BLaER1 treated with 17β-estradiol and CSF1 and Interleukin-3, amounts not matched to agents 10 nM and 100 nM (cell line): ENCODE measurements around the gene WNT7B.

Experiments
- H3K27ac ChIP-seq, 11 experiments: shearing (Covaris generic); formaldehyde crosslinking; 2 replicates each; pipeline ENCODE4 v1.8.1; 2022
- H3K27me3 ChIP-seq, 11 experiments: shearing (Covaris generic); formaldehyde crosslinking; 2 replicates each; pipeline ENCODE4 v1.8.1; 2022
- H3K36me3 ChIP-seq, 11 experiments: shearing (Covaris generic); formaldehyde crosslinking; 2 replicates each; pipeline ENCODE4 v1.8.1; 2022
- H3K4me1 ChIP-seq, 10 experiments: shearing (Covaris generic); formaldehyde crosslinking; 2 replicates each; pipeline ENCODE4 v1.8.1; 2022
- H3K4me2 ChIP-seq, 11 experiments: shearing (Covaris generic); formaldehyde crosslinking; 2 replicates each; pipeline ENCODE4 v1.8.1; 2022
- H3K4me3 ChIP-seq, 10 experiments: shearing (Covaris generic); formaldehyde crosslinking; 2 replicates each; pipeline ENCODE4 v1.8.1; 2022
- H3K9ac ChIP-seq, 11 experiments: shearing (Covaris generic); formaldehyde crosslinking; 2 replicates each; pipeline ENCODE4 v1.8.1; 2022
- H3K9me3 ChIP-seq, 11 experiments: shearing (Covaris generic); formaldehyde crosslinking; replicated peaks in 1 of 11; 2 replicates each; pipeline ENCODE4 v1.8.1; 2022
- H4K20me1 ChIP-seq, 11 experiments: shearing (Covaris generic); formaldehyde crosslinking; 2 replicates each; pipeline ENCODE4 v1.8.1; 2022
- Cebpa-rat ChIP-seq, 11 experiments: shearing (Covaris generic); IDR thresholded peaks; 2 replicates each; pipeline ENCODE4 v1.8.1; 2022

The WNT7B gene

DNA sequence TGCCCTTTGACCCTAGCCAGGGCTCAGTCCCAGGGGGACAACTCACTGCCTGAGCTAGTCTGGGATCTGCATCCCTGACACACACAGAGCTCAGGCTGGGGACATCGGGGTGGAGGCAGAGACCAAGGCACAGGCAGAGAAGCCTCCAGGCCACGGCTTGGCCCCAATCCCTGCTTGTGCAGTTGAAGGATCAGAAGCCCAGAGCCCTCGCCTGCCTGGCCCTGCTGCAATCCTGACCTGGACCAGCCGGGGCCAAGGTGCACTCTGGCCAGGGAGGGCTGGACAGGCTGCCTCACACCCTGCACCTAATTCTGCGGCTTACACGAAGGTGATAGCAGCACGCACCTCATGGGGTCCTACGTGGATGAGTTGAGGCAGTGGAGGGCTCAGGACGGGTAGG, 34.6 kb downstream of the WNT7B start:
- H3K4me2 ChIP-seq: no peak overlapping the region
- no peak overlapping the region for H3K27ac ChIP-seq
- peaks cover 0 to 33% (median 17%) of the 10 kb centered on the region in 11 experiments; a peak in 17 of 22 replicates for H4K20me1 ChIP-seq
- H3K4me1 ChIP-seq: peaks cover 2 to 20% (median 15%) of the 10 kb centered on the region in 10 experiments; a peak in 19 of 20 replicates
- H3K4me3 ChIP-seq: no peak overlapping the region
- peaks cover 0 to 12% (median 4%) of the 10 kb centered on the region in 11 experiments; a peak in 6 of 22 replicates for H3K9me3 ChIP-seq
- H3K36me3 ChIP-seq: no peaks in the 10 kb centered on the region
- no peak for TF ChIP-seq Cebpa-rat (IDR thresholded peaks at IDR 0.05)
- H3K9ac ChIP-seq: no peak overlapping the region
- H3K27me3 ChIP-seq: peaks cover 0 to 17% (median 6%) of the 10 kb centered on the region in 11 experiments; a peak in 12 of 22 replicates

DNA sequence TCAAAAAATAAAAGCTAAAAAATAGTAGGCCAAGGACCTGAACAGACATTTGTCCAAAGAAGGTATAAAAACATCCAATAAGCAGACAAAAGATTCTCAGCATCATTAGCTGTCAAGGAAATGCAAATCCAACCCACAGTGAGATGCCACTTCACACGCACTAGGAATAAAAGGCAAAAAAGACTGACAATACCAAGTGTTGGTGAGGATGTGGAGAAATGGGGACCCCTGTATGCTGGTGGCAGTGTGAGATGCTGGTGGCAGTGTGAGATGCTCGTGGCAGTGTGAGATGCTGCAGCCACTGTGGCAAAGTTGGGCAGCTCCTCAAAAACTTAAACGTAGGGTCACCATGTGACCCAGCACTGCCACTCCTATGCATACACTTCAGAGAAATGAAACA, 38.0 kb downstream of the WNT7B start:
- no peak for TF ChIP-seq Cebpa-rat (IDR thresholded peaks at IDR 0.05)
- H3K9ac ChIP-seq: no peak overlapping the region
- peaks cover 0 to 36% (median 11%) of the 10 kb centered on the region in 11 experiments; a peak in 8 of 22 replicates for H4K20me1 ChIP-seq
- no peak overlapping the region for H3K4me2 ChIP-seq
- peaks cover 7 to 16% (median 13%) of the 10 kb centered on the region in 10 experiments for H3K4me1 ChIP-seq
- peaks cover 0 to 12% (median 4%) of the 10 kb centered on the region in 11 experiments; a peak in 6 of 22 replicates for H3K9me3 ChIP-seq
- no peaks in the 10 kb centered on the region for H3K36me3 ChIP-seq
- no peak overlapping the region for H3K27ac ChIP-seq
- H3K4me3 ChIP-seq: no peak overlapping the region
- peaks cover 0 to 9% (median 6%) of the 10 kb centered on the region in 11 experiments; a peak in 11 of 22 replicates for H3K27me3 ChIP-seq

DNA sequence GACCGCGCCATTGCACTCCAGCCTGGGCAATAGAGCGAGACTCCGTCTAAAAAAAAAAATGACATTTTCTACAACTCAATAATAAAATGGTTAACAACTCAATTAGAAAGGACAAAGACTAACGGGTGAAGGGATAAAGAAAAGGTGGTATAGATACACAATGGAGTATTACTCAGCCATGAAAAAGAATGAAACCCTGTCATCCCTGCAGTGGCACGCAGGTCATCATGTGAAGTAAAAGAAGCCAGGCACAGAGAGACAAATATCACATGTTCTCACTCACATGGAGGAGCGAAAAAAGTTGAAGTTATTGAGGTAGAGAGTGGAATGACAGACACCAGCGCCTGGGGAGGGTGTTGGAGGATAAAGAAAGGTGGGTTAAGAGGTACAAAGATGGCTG, 39.0 kb downstream of the WNT7B start:
- Histone ChIP-seq H3K4me3 (no peak overlapping the region), H3K27me3 (peaks cover 0 to 16% (median 11%) of the 10 kb centered on the region in 11 experiments; a peak in 13 of 22 replicates)
- no peak for TF ChIP-seq Cebpa-rat (IDR thresholded peaks at IDR 0.05)

DNA sequence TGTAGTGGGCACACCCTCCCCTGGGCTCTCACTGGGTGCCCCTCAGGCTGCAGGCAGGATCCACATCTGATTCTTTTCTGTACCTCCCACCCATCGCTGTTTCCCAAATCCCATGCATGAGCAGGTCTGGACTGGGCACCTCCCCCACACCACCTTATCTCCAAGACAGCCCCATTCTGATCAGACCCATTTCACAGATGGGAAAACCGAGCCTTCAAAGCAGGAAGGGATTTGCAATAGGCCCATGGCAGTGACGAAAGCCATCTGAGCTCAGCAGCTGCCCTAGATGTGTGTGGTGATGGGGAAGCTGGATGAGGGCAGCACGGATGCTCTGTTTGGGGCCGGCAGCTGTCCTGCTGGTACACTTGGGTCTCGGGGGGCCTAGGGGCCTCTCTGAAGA, 41.4 kb downstream of the WNT7B start:
- Histone ChIP-seq H3K9ac (no peak overlapping the region), H3K4me2 (peak overlapping the region in 8 of 11 experiments; percentile 29 to 62 (median 58); a peak in 11 of 22 replicates), H3K36me3 (no peaks in the 10 kb centered on the region), H3K4me1 (peaks cover 11 to 46% (median 40%) of the 10 kb centered on the region in 10 experiments), H4K20me1 (peaks cover 0 to 47% (median 10%) of the 10 kb centered on the region in 11 experiments; a peak in 8 of 22 replicates), H3K4me3 (no peak overlapping the region), H3K27me3 (peaks cover 13 to 38% (median 33%) of the 10 kb centered on the region in 11 experiments), H3K9me3 (peaks cover 0 to 12% (median 4%) of the 10 kb centered on the region in 11 experiments; a peak in 6 of 22 replicates), H3K27ac (no peak overlapping the region)
- TF ChIP-seq Cebpa-rat (IDR thresholded peaks at IDR 0.05): no peak

More for the DNA sequence above, 39.0 kb downstream of the WNT7B start:
- H3K27ac ChIP-seq: no peak overlapping the region
- H3K36me3 ChIP-seq: no peaks in the 10 kb centered on the region
- H4K20me1 ChIP-seq: peaks cover 0 to 36% (median 13%) of the 10 kb centered on the region in 11 experiments; a peak in 8 of 22 replicates
- H3K4me1 ChIP-seq: peaks cover 7 to 22% (median 17%) of the 10 kb centered on the region in 10 experiments
- H3K9ac ChIP-seq: no peak overlapping the region
- peaks cover 0 to 12% (median 4%) of the 10 kb centered on the region in 11 experiments; a peak in 6 of 22 replicates for H3K9me3 ChIP-seq
- H3K4me2 ChIP-seq: no peak overlapping the region

DNA sequence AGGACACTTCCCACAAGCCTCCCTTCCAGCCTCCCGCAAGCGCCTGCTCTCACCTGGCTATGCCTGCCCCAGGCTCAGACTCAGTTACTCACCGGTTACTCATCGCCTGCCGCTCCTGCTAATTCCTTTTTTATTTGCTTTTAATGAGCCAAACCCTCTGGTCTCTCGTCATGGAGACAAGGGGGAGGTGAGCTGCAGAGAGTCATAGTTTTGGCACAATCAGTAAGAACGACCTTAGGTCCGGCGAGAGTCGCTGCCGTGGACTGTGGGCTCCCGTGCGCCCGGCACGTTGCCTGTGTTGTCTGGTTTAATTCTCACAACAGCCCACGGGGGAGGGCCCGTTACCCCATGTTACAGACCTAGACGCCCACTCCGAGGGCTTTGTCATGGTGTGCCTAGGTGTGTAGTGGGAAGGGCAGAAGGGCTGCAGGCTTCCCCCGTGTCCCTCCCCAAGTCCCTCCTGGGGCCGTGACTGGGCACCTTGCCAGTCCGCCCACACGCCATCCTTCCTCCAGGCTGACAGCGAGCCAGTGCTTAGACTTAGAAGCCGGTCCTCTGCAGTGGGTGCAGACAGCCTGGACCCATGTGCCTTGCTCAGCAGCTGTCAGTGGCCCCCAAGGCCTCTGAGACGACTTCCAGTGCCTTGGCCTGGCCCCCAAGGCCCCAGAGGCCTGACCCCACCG, 42.2 kb downstream of the WNT7B start:
- H3K4me1 ChIP-seq: peaks cover 11 to 52% (median 46%) of the 10 kb centered on the region in 10 experiments
- peak overlapping the region; percentile 4 to 62 (median 53); a peak in 21 of 22 replicates for H3K4me2 ChIP-seq

DNA sequence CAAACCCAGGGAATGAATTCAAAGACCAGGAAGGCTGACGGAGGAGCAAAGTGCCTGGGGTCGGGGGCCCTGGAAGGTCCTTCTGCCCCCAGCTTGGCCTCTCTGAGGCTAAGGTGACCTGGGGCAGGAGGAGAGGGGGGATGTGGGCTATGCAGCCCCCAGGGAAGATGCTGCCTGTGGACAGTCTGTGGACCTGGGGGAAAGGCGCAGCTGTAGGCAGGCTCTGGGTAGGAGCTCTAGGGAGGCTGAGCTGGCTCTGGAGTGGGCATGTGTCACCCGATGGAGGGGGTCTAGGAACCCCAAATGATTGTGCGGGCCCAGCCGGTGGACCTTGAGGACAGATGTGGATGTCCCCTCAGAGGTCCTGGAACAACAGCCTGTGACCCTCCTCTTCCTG, 42.8 kb downstream of the WNT7B start:
- Histone ChIP-seq H4K20me1 (peaks cover 0 to 47% (median 10%) of the 10 kb centered on the region in 11 experiments; a peak in 8 of 22 replicates), H3K9ac (no peak overlapping the region), H3K4me2 (peak overlapping the region in 6 of 11 experiments; percentile 29 to 62 (median 46); a peak in 6 of 22 replicates), H3K36me3 (no peaks in the 10 kb centered on the region), H3K27me3 (peaks cover 13 to 44% (median 40%) of the 10 kb centered on the region in 11 experiments), H3K27ac (no peak overlapping the region), H3K4me3 (no peak overlapping the region), H3K9me3 (peaks cover 0 to 11% (median 4%) of the 10 kb centered on the region in 11 experiments; a peak in 6 of 22 replicates), H3K4me1 (peaks cover 11 to 52% (median 46%) of the 10 kb centered on the region in 10 experiments)
- no peak for TF ChIP-seq Cebpa-rat (IDR thresholded peaks at IDR 0.05)

More for the DNA sequence above, 42.2 kb downstream of the WNT7B start:
- H4K20me1 ChIP-seq: peaks cover 0 to 47% (median 10%) of the 10 kb centered on the region in 11 experiments; a peak in 8 of 22 replicates
- peaks cover 13 to 44% (median 40%) of the 10 kb centered on the region in 11 experiments for H3K27me3 ChIP-seq
- H3K4me3 ChIP-seq: no peak overlapping the region
- H3K9ac ChIP-seq: no peak overlapping the region
- peaks cover 0 to 12% (median 4%) of the 10 kb centered on the region in 11 experiments; a peak in 6 of 22 replicates for H3K9me3 ChIP-seq
- TF ChIP-seq Cebpa-rat (IDR thresholded peaks at IDR 0.05): no peak
- no peaks in the 10 kb centered on the region for H3K36me3 ChIP-seq
- H3K27ac ChIP-seq: no peak overlapping the region

DNA sequence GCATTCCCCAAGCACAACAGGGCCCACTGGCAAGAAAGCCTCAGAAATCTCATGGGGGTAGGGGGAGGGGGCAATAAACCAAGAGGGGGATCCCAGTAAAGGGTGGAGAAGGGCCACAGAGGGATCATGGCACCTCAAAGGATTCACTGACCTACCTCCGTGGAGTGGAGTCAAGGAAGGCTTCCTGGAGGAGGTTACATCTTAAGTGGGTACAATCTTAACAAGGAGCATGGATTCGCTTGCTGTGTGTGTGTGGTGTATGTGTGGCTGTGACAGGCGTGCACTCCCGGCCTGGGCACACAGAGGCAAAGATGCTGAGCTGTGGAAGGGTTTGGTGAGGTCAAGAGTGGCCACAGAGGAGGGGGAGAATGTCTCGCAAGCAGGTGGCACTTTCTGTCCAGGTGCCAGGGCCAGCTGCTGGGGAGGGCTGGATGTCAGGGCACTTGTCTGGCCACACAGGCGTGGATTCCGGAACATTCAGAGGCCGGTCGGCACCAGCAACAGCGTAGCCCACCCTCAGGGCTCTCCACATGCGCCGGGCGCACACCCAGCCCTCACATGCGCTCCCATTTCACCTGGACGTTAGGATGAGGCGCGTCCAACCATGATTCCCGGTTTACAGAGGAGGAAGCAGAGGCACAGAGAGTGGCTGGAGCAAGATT, 43.3 kb downstream of the WNT7B start:
- Histone ChIP-seq H3K4me2 (peak overlapping the region in 9 of 11 experiments; percentile 32 to 63 (median 45); a peak in 10 of 22 replicates), H3K27ac (no peak overlapping the region), H3K4me3 (no peak overlapping the region), H3K9ac (no peak overlapping the region), H3K9me3 (peaks cover 0 to 6% (median 0%) of the 10 kb centered on the region in 11 experiments; a peak in 2 of 22 replicates), H3K4me1 (peaks cover 11 to 52% (median 46%) of the 10 kb centered on the region in 10 experiments), H3K27me3 (peaks cover 13 to 44% (median 40%) of the 10 kb centered on the region in 11 experiments), H3K36me3 (no peaks in the 10 kb centered on the region), H4K20me1 (peaks cover 0 to 49% (median 10%) of the 10 kb centered on the region in 11 experiments; a peak in 8 of 22 replicates)
- no peak for TF ChIP-seq Cebpa-rat (IDR thresholded peaks at IDR 0.05)

DNA sequence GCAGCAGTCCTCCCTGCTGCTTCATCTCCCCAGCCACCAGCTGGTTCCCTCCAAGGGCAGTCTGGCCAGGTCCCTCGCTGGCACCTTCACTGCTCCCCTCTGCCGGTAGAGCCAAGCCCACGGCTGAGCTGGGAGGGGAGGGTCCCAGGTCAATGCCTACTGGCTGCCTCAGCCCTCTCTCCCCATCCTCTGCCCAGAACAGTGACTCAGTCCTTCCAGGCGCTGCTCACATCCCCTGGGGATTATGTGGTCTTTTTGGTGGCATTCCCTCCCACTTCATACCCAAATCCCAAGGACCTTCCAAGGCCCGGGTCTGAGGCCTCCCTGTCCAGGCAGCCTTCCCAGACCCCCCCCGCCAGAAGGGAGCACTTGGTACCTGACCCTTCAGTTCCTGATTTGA, 44.9 kb downstream of the WNT7B start:
- H3K9me3 ChIP-seq: no peaks in the 10 kb centered on the region
- no peaks in the 10 kb centered on the region for H3K36me3 ChIP-seq
- no peak overlapping the region for H3K27ac ChIP-seq
- no peak overlapping the region for H3K4me3 ChIP-seq
- peaks cover 0 to 59% (median 10%) of the 10 kb centered on the region in 11 experiments; a peak in 8 of 22 replicates for H4K20me1 ChIP-seq
- peaks cover 13 to 44% (median 40%) of the 10 kb centered on the region in 11 experiments for H3K27me3 ChIP-seq
- no peak for TF ChIP-seq Cebpa-rat (IDR thresholded peaks at IDR 0.05)
- H3K4me1 ChIP-seq: peaks cover 11 to 52% (median 46%) of the 10 kb centered on the region in 10 experiments
- H3K4me2 ChIP-seq: peak overlapping the region; percentile 26 to 63 (median 40); a peak in 20 of 22 replicates
- no peak overlapping the region for H3K9ac ChIP-seq
